Measurements from ENCODE around the gene DCLRE1B.

DNA sequence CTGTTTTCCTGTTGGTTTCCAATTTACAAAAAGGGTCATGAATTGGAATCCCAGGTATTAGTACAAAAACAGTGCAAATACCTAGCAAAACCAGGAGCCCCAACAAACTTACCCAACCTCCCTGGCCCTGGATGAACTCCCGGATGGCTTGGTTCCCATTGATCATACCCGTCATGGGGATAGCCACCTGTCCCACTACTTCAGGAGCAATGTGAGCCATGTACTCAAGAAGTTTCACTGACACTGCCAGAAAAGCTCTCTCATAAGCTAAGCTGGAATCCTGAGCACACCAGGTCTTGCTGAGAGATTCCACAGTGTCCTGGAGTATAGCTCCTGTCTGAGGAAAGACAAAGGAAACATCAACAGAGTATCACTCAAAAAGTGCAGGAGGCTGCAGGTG lies 23.5 kb upstream of the DCLRE1B start:
- TF ChIP-seq, protein P1, sequence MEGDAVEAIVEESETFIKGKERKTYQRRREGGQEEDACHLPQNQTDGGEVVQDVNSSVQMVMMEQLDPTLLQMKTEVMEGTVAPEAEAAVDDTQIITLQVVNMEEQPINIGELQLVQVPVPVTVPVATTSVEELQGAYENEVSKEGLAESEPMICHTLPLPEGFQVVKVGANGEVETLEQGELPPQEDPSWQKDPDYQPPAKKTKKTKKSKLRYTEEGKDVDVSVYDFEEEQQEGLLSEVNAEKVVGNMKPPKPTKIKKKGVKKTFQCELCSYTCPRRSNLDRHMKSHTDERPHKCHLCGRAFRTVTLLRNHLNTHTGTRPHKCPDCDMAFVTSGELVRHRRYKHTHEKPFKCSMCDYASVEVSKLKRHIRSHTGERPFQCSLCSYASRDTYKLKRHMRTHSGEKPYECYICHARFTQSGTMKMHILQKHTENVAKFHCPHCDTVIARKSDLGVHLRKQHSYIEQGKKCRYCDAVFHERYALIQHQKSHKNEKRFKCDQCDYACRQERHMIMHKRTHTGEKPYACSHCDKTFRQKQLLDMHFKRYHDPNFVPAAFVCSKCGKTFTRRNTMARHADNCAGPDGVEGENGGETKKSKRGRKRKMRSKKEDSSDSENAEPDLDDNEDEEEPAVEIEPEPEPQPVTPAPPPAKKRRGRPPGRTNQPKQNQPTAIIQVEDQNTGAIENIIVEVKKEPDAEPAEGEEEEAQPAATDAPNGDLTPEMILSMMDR (IDR thresholded peaks at IDR 0.05 in 4 of 5, conservative IDR thresholded peaks at IDR 0.05 in 1 of 5) = no peak
- no peak for TF ChIP-seq POLR2A (IDR thresholded peaks at IDR 0.05)
